OCI-LY3 (cell line): ENCODE data around the gene IL37.

Experiments used
- CTCF ChIP-seq: fragments of 200-600, 300-600 bp; sonication (generic); IDR thresholded peaks from 2 replicates; pipeline ENCODE4 v1.5.1; 2014; ENCODE audit warnings: antibody characterized with exemption, low read length, low read depth
- EZH2phosphoT487 ChIP-seq: fragments of 200-600 bp; shearing (Covaris generic); IDR thresholded peaks from 2 replicates; pipeline ENCODE4 v1.6.1; 2018; ENCODE audit warnings: antibody characterized with exemption, mixed run types, low read depth

GRCh38 chr2:112880696-112881095 lies 30.3 kb upstream of the IL37 start:
- no peak for TF ChIP-seq CTCF
- TF ChIP-seq EZH2phosphoT487, result no peak
